Bronchial epithelial cell (primary cell): ENCODE results near the gene GMPR. TPM values are rescaled to one million over a fixed set of nuclear protein-coding genes. Genes with fewer than 3 reads are reported as not detected.

Experiments
- DNase-seq: peaks from one replicate; pipeline ENCODE4 v3.0.0-alpha.2; 2010; ENCODE audit warnings: low read depth
- FAIRE-seq: peaks from 2 replicates; lab custom pipeline; 2011; peaks lifted over from hg19 to GRCh38; lab: Jason Lieb, UNC
- H3K27me3 ChIP-seq: 2 replicates; pipeline ENCODE4 v1.5.1; 2011; ENCODE audit warnings: low read length; ENCODE audit not compliant: control insufficient read depth, insufficient read depth
- H3K36me3 ChIP-seq: 2 replicates; pipeline ENCODE4 v1.5.1; 2011; ENCODE audit warnings: low read length; ENCODE audit not compliant: control insufficient read depth, insufficient read depth
- H3K4me3 ChIP-seq: 2 replicates; pipeline ENCODE4 v1.5.1; 2011; ENCODE audit warnings: mild to moderate bottlenecking, low read depth, low read length, control low read depth
- CTCF ChIP-seq: IDR thresholded peaks from 2 replicates; pipeline ENCODE4 v1.5.1; 2011; ENCODE audit warnings: mild to moderate bottlenecking, moderate library complexity, low read length, control low read depth, inconsistent platforms; ENCODE audit not compliant: insufficient read depth, severe bottlenecking
- total RNA-seq: library from RNA; depleted of rRNA; stranded (reverse); fragments of >200 nt; gene quantifications from 2 replicates; pipeline ENCODE4 v1.2.1, GENCODE V29; 2014

GMPR gene
- total RNA-seq, 1 donor from 2014 or later = 0.53 TPM

DNA sequence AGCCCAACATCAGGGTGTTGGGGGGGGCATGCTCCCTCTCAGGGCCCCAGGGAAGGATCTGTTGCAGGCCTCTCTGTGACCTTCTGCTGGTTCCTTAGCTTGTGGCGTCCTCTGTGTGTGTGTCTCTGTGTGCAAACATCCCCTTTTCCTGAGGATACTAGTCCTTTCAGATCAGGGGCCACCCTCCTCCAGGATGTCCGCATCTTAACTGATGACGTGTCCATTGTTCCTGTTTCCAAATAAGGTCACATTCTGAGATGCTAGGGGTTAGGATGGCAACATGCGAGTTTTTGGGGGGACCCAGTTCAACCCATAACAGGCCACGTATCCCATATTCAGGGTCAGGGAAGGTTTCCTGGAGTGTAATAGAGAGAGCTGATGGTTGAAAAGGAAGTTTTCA is 40.9 kb downstream of the GMPR start:
- no peak for FAIRE-seq
- DNase-seq = no peak
- Histone ChIP-seq H3K4me3 (no peak overlapping the region), H3K27me3 (no peaks in the 10 kb centered on the region), H3K36me3 (no peaks in the 10 kb centered on the region)
- TF ChIP-seq CTCF = no peak

- no peak for TF ChIP-seq CTCF
- Histone ChIP-seq H3K4me3 (no peak overlapping the region), H3K36me3 (no peaks in the 10 kb centered on the region), H3K27me3 (no peaks in the 10 kb centered on the region)
- DNase-seq = no peak
- FAIRE-seq = no peak
Measured at GRCh38 chr6:16282370-16282769, 44.0 kb downstream of the GMPR start.

DNA sequence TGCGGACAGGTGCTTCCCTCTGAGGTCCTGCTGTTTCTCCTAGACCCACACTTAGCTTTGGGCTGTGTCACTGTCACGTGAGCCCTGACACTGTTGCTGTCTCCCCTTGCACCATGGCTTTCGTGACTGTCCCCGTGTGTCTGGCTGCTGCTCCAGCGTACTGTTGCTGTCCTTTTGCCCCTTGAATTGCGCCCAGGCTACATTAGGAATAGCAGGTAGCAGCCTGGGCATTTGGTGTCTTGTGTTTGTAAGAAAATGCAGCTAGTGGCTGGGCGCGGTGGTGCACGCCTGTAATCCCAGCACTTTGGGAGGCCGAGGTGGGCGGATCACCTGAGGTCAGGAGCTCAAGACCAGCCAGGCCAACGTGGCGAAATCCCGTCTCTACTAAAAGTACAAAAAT is 46.1 kb downstream of the GMPR start:
- Histone ChIP-seq H3K27me3 (no peaks in the 10 kb centered on the region), H3K36me3 (no peaks in the 10 kb centered on the region), H3K4me3 (no peak overlapping the region)
- no peak for TF ChIP-seq CTCF
- DNase-seq (no peak), FAIRE-seq (no peak)

DNA sequence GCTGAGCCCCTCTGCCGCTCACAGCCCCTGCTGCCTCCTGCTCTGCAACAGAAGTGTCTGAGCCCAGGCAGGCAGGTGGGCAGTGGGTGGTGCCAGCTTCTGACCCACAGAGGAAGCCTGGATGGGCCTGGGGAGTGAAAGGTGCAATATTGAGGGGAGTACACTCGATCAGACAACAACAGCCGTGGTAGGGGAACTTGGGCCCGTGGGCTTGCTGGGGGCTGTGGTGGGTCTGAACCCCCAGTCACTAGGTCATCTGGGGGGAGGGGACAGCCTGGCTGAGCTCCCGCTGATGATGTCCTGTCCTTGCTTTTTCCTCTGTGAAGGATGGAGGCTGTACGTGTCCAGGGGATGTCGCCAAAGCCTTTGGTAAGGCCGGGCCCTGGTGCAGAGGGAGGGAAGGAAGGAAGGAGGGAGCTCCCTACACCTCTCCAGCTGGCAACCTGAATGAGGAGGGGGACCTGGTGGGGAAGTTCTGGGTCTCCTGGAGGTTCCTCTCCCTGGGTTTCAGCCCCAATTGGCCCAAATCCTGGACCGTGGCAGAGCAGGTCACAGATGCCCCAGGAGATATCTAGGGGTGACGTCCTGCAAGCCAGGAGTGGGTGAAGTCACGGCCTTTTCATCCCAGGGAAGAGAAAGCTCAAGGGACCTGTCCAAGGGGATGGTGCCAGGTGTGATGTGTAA is 47.2 kb downstream of the GMPR start:
- Histone ChIP-seq H3K27me3 (no peaks in the 10 kb centered on the region), H3K4me3 (no peak overlapping the region), H3K36me3 (no peaks in the 10 kb centered on the region)
- FAIRE-seq (no peak), DNase-seq (no peak)
- TF ChIP-seq CTCF = no peak

DNA sequence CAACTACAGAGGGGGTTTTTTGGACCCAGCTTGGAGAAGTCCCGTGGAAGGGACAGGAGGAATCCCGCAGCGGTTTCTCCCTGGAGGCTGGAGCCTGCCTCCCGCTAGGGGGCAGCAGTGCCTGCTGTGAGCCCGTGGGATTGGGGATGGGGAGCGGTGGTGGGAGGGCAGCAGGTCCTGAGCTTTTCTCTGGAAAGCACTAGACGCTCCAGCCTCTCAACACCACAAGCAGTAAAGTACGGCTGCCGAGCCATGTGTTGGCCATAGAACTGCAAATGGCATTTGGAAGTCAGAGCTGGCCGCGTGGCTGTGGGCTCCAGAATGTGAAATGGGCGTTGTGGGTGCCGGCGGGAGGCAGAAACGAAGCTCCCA is 47.8 kb downstream of the GMPR start:
- TF ChIP-seq CTCF = peak; percentile 94
- no peak overlapping the region for H3K4me3 ChIP-seq
- FAIRE-seq (no peak), DNase-seq (no peak)
- no peaks in the 10 kb centered on the region for H3K36me3 ChIP-seq
- H3K27me3 ChIP-seq = no peaks in the 10 kb centered on the region

GRCh38 chr6:16288163-16288562 is 49.8 kb downstream of the GMPR start:
- FAIRE-seq = no peak
- H3K36me3 ChIP-seq = no peaks in the 10 kb centered on the region
- H3K27me3 ChIP-seq = no peaks in the 10 kb centered on the region
- TF ChIP-seq CTCF = no peak
- DNase-seq = no peak
- H3K4me3 ChIP-seq = no peak overlapping the region
